Measurements from ENCODE around the gene SLIRP. TPM values are rescaled to one million over a fixed set of nuclear protein-coding genes. Genes with fewer than 3 reads are reported as not detected.
"Not testable (repeated sequence)": the region's sequence is repeated elsewhere in the genome, so short reads cannot be mapped to it uniquely, and the experiment has no call there.

The SLIRP gene
- total RNA-seq, 4 donors from 2014 or later: 208 to 325 (median 226) TPM

GRCh38 chr14:77738559-77739250, 30.8 kb downstream of the SLIRP start:
- Histone ChIP-seq H3K4me1 (no peaks in the 10 kb centered on the region), H3K27ac (no peak overlapping the region), H3K9me3 (no peaks in the 10 kb centered on the region), H3K27me3 (no peaks in the 10 kb centered on the region), H3K36me3 (peaks cover 49 to 52% of the 10 kb centered on the region in 2 donors), H3K4me3 (replicated peaks in 1 of 3) (no peak overlapping the region)
- no peak for DNase-seq
- intact Hi-C loops (cut with DNase I): no loop called here
- TF ChIP-seq, protein P1, sequence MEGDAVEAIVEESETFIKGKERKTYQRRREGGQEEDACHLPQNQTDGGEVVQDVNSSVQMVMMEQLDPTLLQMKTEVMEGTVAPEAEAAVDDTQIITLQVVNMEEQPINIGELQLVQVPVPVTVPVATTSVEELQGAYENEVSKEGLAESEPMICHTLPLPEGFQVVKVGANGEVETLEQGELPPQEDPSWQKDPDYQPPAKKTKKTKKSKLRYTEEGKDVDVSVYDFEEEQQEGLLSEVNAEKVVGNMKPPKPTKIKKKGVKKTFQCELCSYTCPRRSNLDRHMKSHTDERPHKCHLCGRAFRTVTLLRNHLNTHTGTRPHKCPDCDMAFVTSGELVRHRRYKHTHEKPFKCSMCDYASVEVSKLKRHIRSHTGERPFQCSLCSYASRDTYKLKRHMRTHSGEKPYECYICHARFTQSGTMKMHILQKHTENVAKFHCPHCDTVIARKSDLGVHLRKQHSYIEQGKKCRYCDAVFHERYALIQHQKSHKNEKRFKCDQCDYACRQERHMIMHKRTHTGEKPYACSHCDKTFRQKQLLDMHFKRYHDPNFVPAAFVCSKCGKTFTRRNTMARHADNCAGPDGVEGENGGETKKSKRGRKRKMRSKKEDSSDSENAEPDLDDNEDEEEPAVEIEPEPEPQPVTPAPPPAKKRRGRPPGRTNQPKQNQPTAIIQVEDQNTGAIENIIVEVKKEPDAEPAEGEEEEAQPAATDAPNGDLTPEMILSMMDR (IDR thresholded peaks at IDR 0.05): no peak
- no peak for TF ChIP-seq POLR2A (IDR thresholded peaks at IDR 0.05)
- 85 to 87% methylated on average over 7 of the region's 7 CpGs for WGBS, 2 donors

DNA sequence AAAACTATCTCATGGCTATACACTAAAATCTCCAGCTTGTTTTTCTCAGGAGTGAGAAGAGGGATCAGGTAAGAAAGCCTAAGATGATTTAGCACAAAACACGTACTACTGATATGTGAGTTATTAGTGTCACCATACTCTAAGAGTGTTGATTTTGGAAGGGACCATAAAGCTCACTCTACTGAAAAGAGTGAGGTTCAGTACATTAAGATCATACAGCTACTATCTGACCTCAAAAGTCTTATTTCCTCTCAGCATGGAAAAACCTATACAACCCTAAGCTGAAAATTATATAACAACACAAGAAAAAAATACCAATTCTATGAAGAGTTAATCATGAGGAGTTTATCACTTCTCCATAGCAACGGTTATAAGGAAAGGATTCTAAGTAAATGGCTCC, 33.5 kb downstream of the SLIRP start:
- Histone ChIP-seq H3K9me3 (no peaks in the 10 kb centered on the region), H3K27ac (no peak overlapping the region), H3K4me3 (replicated peaks in 1 of 3) (no peak overlapping the region), H3K36me3 (peaks cover 24 to 26% of the 10 kb centered on the region in 2 donors), H3K4me1 (peaks cover 0 to 10% of the 10 kb centered on the region in 2 donors), H3K27me3 (no peaks in the 10 kb centered on the region)
- TF ChIP-seq POLR2A (IDR thresholded peaks at IDR 0.05): no peak
- TF ChIP-seq, protein P1 (IDR thresholded peaks at IDR 0.05): no peak
- DNase-seq: no peak
- intact Hi-C loops (cut with DNase I): no loop called here
- WGBS, 2 donors: 82 to 92% methylated on average over 2 of the region's 2 CpGs

GRCh38 chr14:77746064-77746702, 38.3 kb downstream of the SLIRP start:
- intact Hi-C loops (cut with DNase I): no loop called here
- Histone ChIP-seq H3K9me3 (no peaks in the 10 kb centered on the region), H3K4me3 (replicated peaks in 1 of 3) (no peak overlapping the region), H3K4me1 (peaks cover 0 to 16% of the 10 kb centered on the region in 2 donors), H3K27ac (no peak overlapping the region), H3K36me3 (peaks cover 22 to 31% of the 10 kb centered on the region in 2 donors), H3K27me3 (no peaks in the 10 kb centered on the region)
- 63 to 67% methylated on average over 4 of the region's 4 CpGs for WGBS, 2 donors
- DNase-seq: no peak
- TF ChIP-seq, protein P1 (IDR thresholded peaks at IDR 0.05): no peak

DNA sequence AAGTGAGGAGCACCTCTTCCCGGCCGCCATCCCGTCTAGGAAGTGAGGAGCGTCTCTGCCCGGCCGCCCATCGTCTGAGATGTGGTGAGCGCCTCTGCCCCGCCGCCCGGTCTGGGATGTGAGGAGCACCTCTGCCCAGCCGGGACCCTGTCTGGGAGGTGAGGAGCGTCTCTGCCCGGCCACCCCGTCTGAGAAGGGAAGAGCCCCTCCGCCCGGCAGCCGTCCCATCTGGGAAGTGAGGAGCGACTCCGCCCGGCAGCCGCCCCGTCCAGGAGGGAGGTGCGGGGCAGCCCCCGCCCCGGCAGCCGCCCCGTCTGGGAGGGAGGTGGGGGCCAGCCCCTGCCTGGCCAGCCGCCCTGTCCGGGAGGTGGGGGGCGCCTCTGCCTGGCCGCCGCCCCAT, 39.5 kb downstream of the SLIRP start:
- WGBS, 2 donors: 92 to 94% methylated on average over 16 to 28 of the region's 33 CpGs
- DNase-seq; intact Hi-C loops (cut with DNase I); H3K27ac ChIP-seq; H3K9me3 ChIP-seq; H3K27me3 ChIP-seq; H3K4me3 ChIP-seq (replicated peaks in 1 of 3): not testable (repeated sequence)
- peaks cover 22 to 32% of the 10 kb centered on the region in 2 donors for H3K36me3 ChIP-seq
- peaks cover 0 to 16% of the 10 kb centered on the region in 2 donors for H3K4me1 ChIP-seq

DNA sequence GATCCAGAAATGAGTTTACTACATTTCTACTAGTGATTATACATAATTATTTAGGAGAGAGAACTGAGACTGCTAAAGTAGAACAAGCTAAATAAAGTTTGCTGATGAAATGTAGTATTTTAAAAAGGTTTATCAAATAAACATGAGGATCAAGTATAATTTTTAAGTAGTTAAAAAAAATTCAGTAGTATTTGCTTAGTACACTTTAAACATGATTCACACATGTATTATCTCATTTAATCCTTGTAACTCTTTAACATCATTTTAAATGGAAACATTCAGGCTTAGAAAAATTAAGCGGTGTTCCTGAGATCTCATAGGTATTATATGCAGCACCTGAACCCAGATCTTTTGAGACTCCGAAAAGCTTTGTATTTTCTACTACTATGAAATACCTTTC, 44.4 kb downstream of the SLIRP start:
- intact Hi-C loops (cut with DNase I): no loop called here
- no peaks in the 10 kb centered on the region for H3K27me3 ChIP-seq
- TF ChIP-seq, protein P1 (IDR thresholded peaks at IDR 0.05): no peak
- no peak for TF ChIP-seq POLR2A (IDR thresholded peaks at IDR 0.05)
- H3K9me3 ChIP-seq: no peaks in the 10 kb centered on the region
- H3K27ac ChIP-seq: no peak overlapping the region
- WGBS, 2 donors: 96 to 97% methylated on average over 2 of the region's 2 CpGs
- H3K36me3 ChIP-seq: peaks cover 22 to 43% of the 10 kb centered on the region in 2 donors
- no peak for DNase-seq
- no peak overlapping the region for H3K4me3 ChIP-seq (replicated peaks in 1 of 3)
- peaks cover 3 to 5% of the 10 kb centered on the region in 2 donors for H3K4me1 ChIP-seq
